Liver (tissue), 9 donors: Measurements from ENCODE around the gene CFAP97D2. TPM values are rescaled to one million over a fixed set of nuclear protein-coding genes. Genes with fewer than 3 reads are reported as not detected.

Experiments used
- DNase-seq: peaks from one replicate; pipeline ENCODE4 v3.0.0-alpha.2; 2017; ENCODE audit warnings: low spot score
- H3K27ac ChIP-seq, 2 donors: one replicate each; pipeline ENCODE4 v1.7.0; 2013; ENCODE audit warnings: inconsistent platforms in 2 of 2, low read length in 2 of 2, control low read depth in 1 of 2, low read depth in 1 of 2, mild to moderate bottlenecking in 1 of 2
- H3K27me3 ChIP-seq, 4 donors: one replicate each; pipeline versions ENCODE4 v1.6.1 to v1.7.0; 2013; ENCODE audit warnings: low read length in 3 of 4, inconsistent platforms in 1 of 4, mild to moderate bottlenecking in 1 of 4, moderate library complexity in 1 of 4; ENCODE audit not compliant: control insufficient read depth in 4 of 4, insufficient read depth in 4 of 4
- H3K36me3 ChIP-seq, 4 donors: one replicate each; pipeline versions ENCODE4 v1.6.1 to v1.7.0; 2013; ENCODE audit warnings: low read length in 3 of 4, mild to moderate bottlenecking in 3 of 4, low read depth in 1 of 4, moderate library complexity in 1 of 4; ENCODE audit not compliant: control insufficient read depth in 4 of 4, insufficient read depth in 3 of 4
- H3K4me1 ChIP-seq, 4 donors: one replicate each; pipeline versions ENCODE4 v1.6.1 to v1.7.0; 2013; ENCODE audit warnings: low read length in 3 of 4, mild to moderate bottlenecking in 3 of 4, moderate library complexity in 1 of 4; ENCODE audit not compliant: control insufficient read depth in 4 of 4, insufficient read depth in 4 of 4
- H3K4me3 ChIP-seq, 3 donors: one replicate each; pipeline versions ENCODE4 v1.6.1 to v1.7.0; 2013; ENCODE audit warnings: low read length in 3 of 3, control low read depth in 1 of 3, low read depth in 1 of 3, mild to moderate bottlenecking in 1 of 3
- H3K9ac ChIP-seq, 2 donors: one replicate each; pipeline ENCODE4 v1.7.0; 2013; ENCODE audit warnings: low read length in 2 of 2, mild to moderate bottlenecking in 2 of 2, moderate library complexity in 2 of 2, control low read depth in 1 of 2, low read depth in 1 of 2
- H3K9me3 ChIP-seq, 4 donors: one replicate each; pipeline versions ENCODE4 v1.6.1 to v1.7.0; 2013; ENCODE audit warnings: low read length in 3 of 4; ENCODE audit not compliant: control insufficient read depth in 4 of 4
- EGR1 ChIP-seq, 2 donors: IDR thresholded peaks; 2 replicates each; pipeline ENCODE4 v1.6.1; 2016 to 2018; ENCODE audit warnings: antibody characterized with exemption in 2 of 2, low read depth in 2 of 2
- FOXA1 ChIP-seq: IDR thresholded peaks from 2 replicates; pipeline ENCODE4 v1.6.1; 2016; ENCODE audit warnings: antibody characterized with exemption
- FOXA2 ChIP-seq: IDR thresholded peaks from 2 replicates; pipeline ENCODE4 v1.6.1; 2016; ENCODE audit warnings: antibody characterized with exemption
- HNF4A ChIP-seq, 2 donors: conservative IDR thresholded peaks; 2 replicates each; pipeline ENCODE4 v1.6.1; 2016; ENCODE audit warnings: antibody characterized with exemption in 2 of 2, mild to moderate bottlenecking in 2 of 2
- MAX ChIP-seq: IDR thresholded peaks from 2 replicates; pipeline ENCODE4 v1.6.1; 2016; ENCODE audit warnings: antibody characterized with exemption
- NR2F2 ChIP-seq: IDR thresholded peaks from 2 replicates; pipeline ENCODE4 v1.6.1; 2016; ENCODE audit warnings: antibody characterized with exemption
- RXRA ChIP-seq, 2 donors: IDR thresholded peaks; 2 replicates each; pipeline ENCODE4 v1.6.1; 2017 to 2018; ENCODE audit warnings: antibody characterized with exemption in 2 of 2, mild to moderate bottlenecking in 1 of 2
- TAF1 ChIP-seq: conservative IDR thresholded peaks from 2 replicates; pipeline ENCODE4 v1.6.1; 2016; ENCODE audit warnings: antibody characterized with exemption, mild to moderate bottlenecking
- ZBTB33 ChIP-seq: IDR thresholded peaks from 2 replicates; pipeline ENCODE4 v1.6.1; 2016; ENCODE audit warnings: antibody characterized with exemption
- WGBS: extraction: QIAGEN DNeasy Blood & Tissue Kit; methylation state at CpG from one replicate; pipeline ENCODE4 v1.1.7; 2013; 5-methylcytosine and 5-hydroxymethylcytosine counted together
- polyA plus RNA-seq, 2 donors: library from polyadenylated mRNA; stranded (reverse) in 1 of 2; unstranded in 1 of 2; fragments of 200-250 nt in 1 of 2; fragments of >200 nt in 1 of 2; fragmentation: Nextera tagmentation in 1 of 2; extraction: Ambion mirVana in 1 of 2; gene quantifications; one replicate each; pipeline versions ENCODE4 v1.2.1 to v1.2.3, GENCODE V29; 2013 to 2015
- total RNA-seq, 2 donors: library from RNA; depleted of rRNA; stranded (reverse); fragments of >200 nt; gene quantifications; one replicate each; pipeline ENCODE4 v1.2.3, GENCODE V29; 2014
- TF ChIP-seq, protein P1 (sequence below): fragments of 150-350 bp; IDR thresholded peaks from 2 replicates; pipeline ENCODE4 v1.5.1; 2017; ENCODE audit warnings: improper control_type of control experiment, low read depth, low read length; ENCODE audit not compliant: missing input control
- donor health status: healthy.
- donor health status: healthy.
- donor health status: healthy.
- donor health status: healthy.
- donor health status: healthy.

The CFAP97D2 gene
- total and polyA plus RNA-seq, 4 donors, result not detected

DNA sequence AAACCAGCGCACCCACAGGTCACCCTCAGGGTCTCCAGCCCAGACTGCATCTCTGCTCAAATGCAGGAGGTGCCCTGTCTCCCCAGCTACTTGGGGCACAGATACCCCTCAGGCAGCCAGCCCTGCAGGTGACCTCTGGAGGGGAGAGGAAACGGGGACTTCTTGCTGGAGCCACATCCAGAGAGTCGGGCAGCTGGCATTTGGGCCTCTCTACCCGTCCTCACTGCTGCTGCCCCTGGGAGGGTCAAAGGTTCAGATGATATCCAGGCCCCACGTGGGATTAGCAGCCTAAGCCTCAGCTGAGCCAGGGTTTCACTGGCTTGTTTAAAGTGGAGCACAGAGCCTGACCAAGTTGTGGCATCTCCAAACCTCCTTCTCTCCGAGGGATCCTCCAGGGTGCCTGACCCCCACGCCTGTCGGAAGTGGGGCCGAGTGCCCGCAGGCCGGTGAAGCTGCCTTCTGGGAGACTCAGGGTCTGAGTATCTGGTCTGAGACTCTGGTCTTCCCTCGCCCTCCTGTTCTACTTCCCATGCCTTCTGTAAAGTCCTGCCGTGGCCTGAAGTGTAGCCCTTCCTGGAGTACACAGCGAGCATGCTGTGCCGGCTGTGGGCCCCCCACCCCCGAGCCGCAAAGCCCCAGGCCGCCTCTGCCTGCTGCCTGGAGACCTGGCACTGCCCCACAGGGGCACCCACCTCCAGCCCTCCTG, 48.8 kb upstream of the CFAP97D2 start (continued):
- TF ChIP-seq, protein P1, sequence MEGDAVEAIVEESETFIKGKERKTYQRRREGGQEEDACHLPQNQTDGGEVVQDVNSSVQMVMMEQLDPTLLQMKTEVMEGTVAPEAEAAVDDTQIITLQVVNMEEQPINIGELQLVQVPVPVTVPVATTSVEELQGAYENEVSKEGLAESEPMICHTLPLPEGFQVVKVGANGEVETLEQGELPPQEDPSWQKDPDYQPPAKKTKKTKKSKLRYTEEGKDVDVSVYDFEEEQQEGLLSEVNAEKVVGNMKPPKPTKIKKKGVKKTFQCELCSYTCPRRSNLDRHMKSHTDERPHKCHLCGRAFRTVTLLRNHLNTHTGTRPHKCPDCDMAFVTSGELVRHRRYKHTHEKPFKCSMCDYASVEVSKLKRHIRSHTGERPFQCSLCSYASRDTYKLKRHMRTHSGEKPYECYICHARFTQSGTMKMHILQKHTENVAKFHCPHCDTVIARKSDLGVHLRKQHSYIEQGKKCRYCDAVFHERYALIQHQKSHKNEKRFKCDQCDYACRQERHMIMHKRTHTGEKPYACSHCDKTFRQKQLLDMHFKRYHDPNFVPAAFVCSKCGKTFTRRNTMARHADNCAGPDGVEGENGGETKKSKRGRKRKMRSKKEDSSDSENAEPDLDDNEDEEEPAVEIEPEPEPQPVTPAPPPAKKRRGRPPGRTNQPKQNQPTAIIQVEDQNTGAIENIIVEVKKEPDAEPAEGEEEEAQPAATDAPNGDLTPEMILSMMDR, result no peak
- no peak for TF ChIP-seq TAF1
- no peak for TF ChIP-seq HNF4A (conservative IDR thresholded peaks at IDR 0.05)
- no peak for TF ChIP-seq MAX

DNA sequence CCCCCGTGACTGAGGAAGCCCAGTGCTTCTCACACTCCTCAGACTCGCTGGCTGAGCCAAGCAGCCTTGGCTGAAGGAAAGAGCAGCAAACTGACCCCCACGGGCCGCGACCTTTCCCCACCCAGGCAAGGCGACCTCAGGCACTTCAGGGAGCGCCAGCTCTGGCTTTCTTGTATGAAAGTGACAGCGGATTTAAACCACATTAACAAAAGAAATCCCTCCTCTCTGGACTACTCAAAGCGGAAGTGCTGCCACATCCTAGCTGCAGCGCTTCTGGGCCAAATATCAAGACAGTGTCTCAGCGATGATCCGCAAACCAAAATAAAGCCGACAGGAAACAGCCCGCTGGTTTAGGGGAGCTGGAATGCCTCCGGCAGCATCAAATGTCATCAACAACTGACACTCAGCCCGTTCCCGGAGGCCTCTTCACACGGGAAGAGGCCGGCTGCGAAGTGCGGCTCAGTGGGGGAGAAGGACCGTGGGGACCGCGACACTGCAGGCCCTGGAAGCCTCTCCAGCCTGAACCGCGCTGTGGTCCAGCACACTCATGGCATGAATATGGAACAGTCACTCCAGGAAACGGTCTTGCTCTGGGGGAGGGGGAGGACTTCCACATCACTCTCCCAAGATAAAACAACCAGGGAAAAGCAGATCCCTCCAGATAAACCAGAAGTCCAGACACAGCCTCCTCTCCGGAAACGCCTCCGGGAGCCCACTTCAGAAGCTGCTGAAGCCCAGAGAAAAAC, 48.0 kb upstream of the CFAP97D2 start:
- no peak for DNase-seq
- 30% methylated on average over 30 of the region's 30 CpGs for WGBS
- TF ChIP-seq MAX, result no peak
- peak; percentile 58 for TF ChIP-seq NR2F2
- Histone ChIP-seq H3K9ac (peak overlapping the region; percentile 1 to 58), H3K36me3 (no peaks in the 10 kb centered on the region), H3K27me3 (no peaks in the 10 kb centered on the region), H3K9me3 (no peaks in the 10 kb centered on the region), H3K4me1 (peaks cover 12 to 31% (median 21%) of the 10 kb centered on the region in 4 donors), H3K27ac (peak overlapping the region; percentile 81 to 82), H3K4me3 (peak overlapping the region; percentile 47 to 68 (median 67))

GRCh38 chr13:114131583-114132418, 47.3 kb upstream of the CFAP97D2 start:
- WGBS, result 3% methylated on average over 95 of the region's 95 CpGs
- H3K36me3 ChIP-seq, result no peaks in the 10 kb centered on the region
- peak overlapping the region; percentile 81 to 82 for H3K27ac ChIP-seq
- peaks cover 12 to 31% (median 21%) of the 10 kb centered on the region in 4 donors for H3K4me1 ChIP-seq
- TF ChIP-seq FOXA1 (no peak), NR2F2 (no peak), RXRA (IDR thresholded peaks at IDR 0.05) (no peak), EGR1 (IDR thresholded peaks at IDR 0.05; ENCODE audit: low read depth in 2 of 2) (no peak), HNF4A (conservative IDR thresholded peaks at IDR 0.05) (no peak), FOXA2 (no peak), MAX (no peak), ZBTB33 (no peak)
- TF ChIP-seq, protein P1, result no peak
- DNase-seq, result no peak
- peak overlapping the region in 1 of 2 donors; percentile 1 for H3K9ac ChIP-seq
- peak overlapping the region; percentile 47 to 68 (median 67) for H3K4me3 ChIP-seq
- H3K9me3 ChIP-seq, result no peaks in the 10 kb centered on the region
- no peaks in the 10 kb centered on the region for H3K27me3 ChIP-seq
